AG09319 (cell line): ENCODE measurements around the gene NHERF1.

ENCODE experiments used
- DNase-seq: peaks from one replicate; pipeline ENCODE4 v3.0.0-alpha.2; 2010; ENCODE audit warnings: low read depth; ENCODE audit errors: extremely low read depth
- TF ChIP-seq, protein P1 (sequence below): IDR thresholded peaks from 2 replicates; pipeline ENCODE4 v1.5.1; 2011; ENCODE audit warnings: low read depth, mild to moderate bottlenecking, inconsistent platforms, low read length, moderate library complexity

NHERF1 gene

DNA sequence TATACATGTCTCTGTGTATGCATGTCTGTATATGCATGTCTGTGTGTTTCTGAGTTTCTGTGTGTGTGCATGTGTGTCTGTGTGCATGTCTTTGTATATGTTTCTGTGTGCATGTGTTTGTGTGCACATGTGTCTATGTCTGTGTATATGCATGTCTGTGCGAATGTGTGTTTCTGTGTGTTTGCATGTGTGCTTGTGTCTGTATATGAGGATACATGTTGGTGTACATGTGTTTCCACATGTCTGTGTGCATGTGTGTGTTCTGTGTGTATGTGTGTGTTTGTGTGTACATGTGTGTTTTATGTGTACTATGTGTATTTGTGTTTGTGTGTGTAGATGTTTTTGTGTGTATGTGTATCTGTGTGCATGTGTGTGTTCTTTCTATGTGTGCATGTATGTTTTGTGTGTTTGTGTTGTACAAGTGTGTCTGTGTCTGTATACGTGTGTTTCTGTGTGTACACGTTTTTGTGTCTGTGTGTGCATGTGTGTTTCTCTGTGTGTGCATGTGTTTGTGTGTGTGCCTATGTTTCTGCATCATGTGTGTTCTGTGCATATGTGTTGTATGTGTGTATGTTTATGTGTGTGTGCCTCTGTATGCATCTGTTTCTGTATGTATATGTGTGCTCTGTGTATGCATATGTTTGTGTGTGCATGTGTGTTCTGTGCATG, 20.3 kb upstream of the NHERF1 start:
- DNase-seq = no peak
- TF ChIP-seq, protein P1, sequence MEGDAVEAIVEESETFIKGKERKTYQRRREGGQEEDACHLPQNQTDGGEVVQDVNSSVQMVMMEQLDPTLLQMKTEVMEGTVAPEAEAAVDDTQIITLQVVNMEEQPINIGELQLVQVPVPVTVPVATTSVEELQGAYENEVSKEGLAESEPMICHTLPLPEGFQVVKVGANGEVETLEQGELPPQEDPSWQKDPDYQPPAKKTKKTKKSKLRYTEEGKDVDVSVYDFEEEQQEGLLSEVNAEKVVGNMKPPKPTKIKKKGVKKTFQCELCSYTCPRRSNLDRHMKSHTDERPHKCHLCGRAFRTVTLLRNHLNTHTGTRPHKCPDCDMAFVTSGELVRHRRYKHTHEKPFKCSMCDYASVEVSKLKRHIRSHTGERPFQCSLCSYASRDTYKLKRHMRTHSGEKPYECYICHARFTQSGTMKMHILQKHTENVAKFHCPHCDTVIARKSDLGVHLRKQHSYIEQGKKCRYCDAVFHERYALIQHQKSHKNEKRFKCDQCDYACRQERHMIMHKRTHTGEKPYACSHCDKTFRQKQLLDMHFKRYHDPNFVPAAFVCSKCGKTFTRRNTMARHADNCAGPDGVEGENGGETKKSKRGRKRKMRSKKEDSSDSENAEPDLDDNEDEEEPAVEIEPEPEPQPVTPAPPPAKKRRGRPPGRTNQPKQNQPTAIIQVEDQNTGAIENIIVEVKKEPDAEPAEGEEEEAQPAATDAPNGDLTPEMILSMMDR = no peak

GRCh38 chr17:74728702-74729075, 19.7 kb upstream of the NHERF1 start:
- TF ChIP-seq, protein P1 = no peak
- no peak for DNase-seq

DNA sequence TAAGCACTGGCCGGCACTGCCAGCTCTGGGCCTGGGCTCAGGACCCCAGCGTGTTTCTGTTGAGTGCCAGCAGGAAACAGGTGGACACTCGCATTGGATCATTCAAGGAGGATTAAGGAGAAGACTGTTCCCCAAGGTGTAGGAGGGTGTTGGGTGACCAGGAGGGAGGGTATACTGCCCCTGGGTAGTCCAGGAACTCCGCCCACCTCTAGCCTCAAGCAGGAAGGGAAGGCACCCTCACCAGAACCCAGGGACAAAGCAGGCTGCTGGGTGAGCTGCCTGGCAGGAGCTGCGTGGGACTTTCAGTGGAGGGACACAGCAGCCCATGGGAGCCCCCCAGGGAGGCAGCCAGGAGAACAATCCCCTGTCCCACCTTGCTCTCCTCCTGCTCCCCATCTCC, 19.1 kb upstream of the NHERF1 start:
- DNase-seq = no peak
- TF ChIP-seq, protein P1 = no peak

- DNase-seq = no peak
- TF ChIP-seq, protein P1 = no peak
These were observed 18.6 kb upstream of the NHERF1 start for GRCh38 chr17:74729866-74730265.

GRCh38 chr17:74730491-74731346, 17.7 kb upstream of the NHERF1 start:
- TF ChIP-seq, protein P1 = no peak
- DNase-seq = no peak

DNA sequence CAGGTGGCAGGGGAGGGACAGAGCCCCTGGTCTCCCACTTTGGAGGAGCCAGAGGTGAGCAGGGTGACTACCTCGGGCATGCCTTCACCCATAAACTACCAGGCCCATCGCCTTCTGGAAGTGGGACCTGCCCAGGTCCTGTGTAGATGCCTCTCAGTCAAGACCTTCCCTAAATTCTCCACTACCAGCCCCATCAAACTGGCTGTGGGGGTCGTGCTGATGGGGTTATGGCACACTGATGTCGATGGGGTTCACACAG, 17.2 kb upstream of the NHERF1 start:
- TF ChIP-seq, protein P1 = no peak
- DNase-seq = no peak

- DNase-seq = no peak
These were observed 16.2 kb upstream of the NHERF1 start for GRCh38 chr17:74732042-74732867.

More at GRCh38 chr17:74732042-74732867, 16.2 kb upstream of the NHERF1 start:
- TF ChIP-seq, protein P1 = no peak
